ENCODE measurements around the gene ACOX3. TPM values are rescaled to one million over a fixed set of nuclear protein-coding genes. Genes with fewer than 3 reads are reported as not detected.

ACOX3 gene
- total RNA-seq, 1 experiment from 2014 or later = 17.9 TPM

- no peak for TF ChIP-seq CTCF (IDR thresholded peaks at IDR 0.05; ENCODE audit: unreplicated experiment)
- ChIA-PET POLR2A (interaction anchor here (0.6 kb wide), 2 partner anchors 78 to 185 kb away, joined by 3 read pairs; no protein-coding TSS in a partner anchor), CTCF (interaction anchor here (0.7 to 3.0 kb wide), 3 partner anchors 10 to 215 kb away, joined by 3 to 14 read pairs (median 11); no protein-coding TSS in a partner anchor)
- H3K27me3 Mint-ChIP-seq (ENCODE audit: insufficient read depth, unreplicated experiment) = no peaks in the 10 kb centered on the region
- H3K27ac Mint-ChIP-seq (ENCODE audit: low read depth, unreplicated experiment) = no peak overlapping the region
- intact Hi-C loops (cut with micrococcal nuclease) = no loop called here
- H3K9me3 Mint-ChIP-seq (ENCODE audit: unreplicated experiment) = no peaks in the 10 kb centered on the region
- peaks cover 18% of the 10 kb centered on the region for H3K4me1 Mint-ChIP-seq (ENCODE audit: insufficient read depth, unreplicated experiment)
- no TSS peak for BruUV-seq (replicated peaks)
- DNase-seq (ENCODE audit: unreplicated experiment) = peak; percentile 58
- H3K36me3 Mint-ChIP-seq (ENCODE audit: insufficient read depth, unreplicated experiment) = peaks cover 24% of the 10 kb centered on the region
- H3K4me3 Mint-ChIP-seq (ENCODE audit: unreplicated experiment) = no peak overlapping the region
Observed at GRCh38 chr4:8391972-8392371, 48.6 kb downstream of the ACOX3 start.

DNA sequence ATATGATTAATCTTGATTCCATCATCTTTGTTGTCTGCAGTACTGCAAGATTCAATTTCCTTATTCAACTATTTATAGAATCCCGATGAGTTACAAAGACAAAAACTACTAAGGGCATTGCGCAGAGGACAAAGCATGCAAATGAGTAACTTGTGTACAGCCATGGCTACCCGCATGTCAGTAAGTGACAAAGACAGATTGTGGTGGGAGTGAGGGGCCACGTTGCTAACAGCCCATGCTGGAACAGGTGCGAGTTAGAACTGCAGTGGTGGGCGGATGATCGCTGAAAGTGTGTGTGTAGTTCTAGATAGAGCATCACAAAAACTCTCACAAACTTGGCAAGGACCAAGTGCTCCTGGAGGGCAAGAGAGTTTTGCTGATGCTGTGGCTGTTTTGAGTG is 49.5 kb downstream of the ACOX3 start:
- peaks cover 18% of the 10 kb centered on the region for H3K4me1 Mint-ChIP-seq (ENCODE audit: insufficient read depth, unreplicated experiment)
- POLR2A ChIA-PET = no interaction called here
- no peak overlapping the region for H3K27ac Mint-ChIP-seq (ENCODE audit: low read depth, unreplicated experiment)
- H3K9me3 Mint-ChIP-seq (ENCODE audit: unreplicated experiment) = no peaks in the 10 kb centered on the region
- TF ChIP-seq CTCF (IDR thresholded peaks at IDR 0.05; ENCODE audit: unreplicated experiment) = no peak
- H3K36me3 Mint-ChIP-seq (ENCODE audit: insufficient read depth, unreplicated experiment) = peaks cover 28% of the 10 kb centered on the region
- intact Hi-C loops (cut with micrococcal nuclease) = no loop called here
- no peak for DNase-seq (ENCODE audit: unreplicated experiment)
- no peak overlapping the region for H3K4me3 Mint-ChIP-seq (ENCODE audit: unreplicated experiment)
- BruUV-seq (replicated peaks) = no TSS peak
- H3K27me3 Mint-ChIP-seq (ENCODE audit: insufficient read depth, unreplicated experiment) = no peaks in the 10 kb centered on the region
- CTCF ChIA-PET = interaction anchor here (1.1 to 2.2 kb wide), 5 partner anchors 12 to 213 kb away, joined by 3 to 11 read pairs (median 9); no protein-coding TSS in a partner anchor

GRCh38 chr4:8390577-8390976 is 49.9 kb downstream of the ACOX3 start:
- no TSS peak for BruUV-seq (replicated peaks)
- CTCF ChIA-PET = interaction anchor here (0.5 to 2.0 kb wide), 9 partner anchors 12 to 1347 kb away, joined by 3 to 11 read pairs (median 4); no protein-coding TSS in a partner anchor
- no peak for DNase-seq (ENCODE audit: unreplicated experiment)
- no peaks in the 10 kb centered on the region for H3K27me3 Mint-ChIP-seq (ENCODE audit: insufficient read depth, unreplicated experiment)
- H3K36me3 Mint-ChIP-seq (ENCODE audit: insufficient read depth, unreplicated experiment) = peaks cover 30% of the 10 kb centered on the region
- peaks cover 18% of the 10 kb centered on the region for H3K4me1 Mint-ChIP-seq (ENCODE audit: insufficient read depth, unreplicated experiment)
- POLR2A ChIA-PET = no interaction called here
- intact Hi-C loops (cut with micrococcal nuclease) = no loop called here
- no peak for TF ChIP-seq CTCF (IDR thresholded peaks at IDR 0.05; ENCODE audit: unreplicated experiment)
- H3K9me3 Mint-ChIP-seq (ENCODE audit: unreplicated experiment) = no peaks in the 10 kb centered on the region
- H3K4me3 Mint-ChIP-seq (ENCODE audit: unreplicated experiment) = no peak overlapping the region
- no peak overlapping the region for H3K27ac Mint-ChIP-seq (ENCODE audit: low read depth, unreplicated experiment)

DNA sequence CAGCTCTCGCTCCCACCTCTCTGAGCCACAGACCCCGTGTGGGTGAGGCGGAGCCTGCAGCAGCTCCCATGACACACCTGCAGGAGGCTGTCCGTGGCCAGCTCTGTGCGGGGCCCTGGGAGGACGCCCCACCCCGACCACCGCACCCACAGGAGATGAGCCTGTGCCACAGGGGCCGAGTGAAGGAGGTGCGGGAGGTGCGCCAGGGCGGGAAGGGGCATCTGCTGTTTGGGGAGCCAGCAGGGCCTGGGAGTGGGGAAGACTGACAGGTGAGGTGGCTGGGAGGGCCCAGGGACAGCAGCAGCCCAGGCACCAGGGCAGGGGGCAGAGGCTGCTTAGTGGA is 52.0 kb downstream of the ACOX3 start:
- no TSS peak for BruUV-seq (replicated peaks)
- Mint-ChIP-seq H3K4me1 (ENCODE audit: insufficient read depth, unreplicated experiment) (peaks cover 12% of the 10 kb centered on the region), H3K36me3 (ENCODE audit: insufficient read depth, unreplicated experiment) (peaks cover 26% of the 10 kb centered on the region), H3K27me3 (ENCODE audit: insufficient read depth, unreplicated experiment) (no peaks in the 10 kb centered on the region), H3K9me3 (ENCODE audit: unreplicated experiment) (no peaks in the 10 kb centered on the region), H3K27ac (ENCODE audit: low read depth, unreplicated experiment) (no peak overlapping the region), H3K4me3 (ENCODE audit: unreplicated experiment) (no peak overlapping the region)
- intact Hi-C loops (cut with micrococcal nuclease) = no loop called here
- TF ChIP-seq CTCF (IDR thresholded peaks at IDR 0.05; ENCODE audit: unreplicated experiment) = no peak
- DNase-seq (ENCODE audit: unreplicated experiment) = no peak
- CTCF ChIA-PET = interaction anchor here (0.6 to 2.2 kb wide), 2 partner anchors 79 to 146 kb away, joined by 3 to 8 read pairs; no protein-coding TSS in a partner anchor
- POLR2A ChIA-PET = no interaction called here

Data from MCF 10A (cell line).